ENCODE data around the gene NOG. TPM values are rescaled to one million over a fixed set of nuclear protein-coding genes. Genes with fewer than 3 reads are reported as not detected.

Gene NOG
- total RNA-seq, 6 experiments from 2014 or later = 0.11 to 0.29 TPM; not detected in 4

DNA sequence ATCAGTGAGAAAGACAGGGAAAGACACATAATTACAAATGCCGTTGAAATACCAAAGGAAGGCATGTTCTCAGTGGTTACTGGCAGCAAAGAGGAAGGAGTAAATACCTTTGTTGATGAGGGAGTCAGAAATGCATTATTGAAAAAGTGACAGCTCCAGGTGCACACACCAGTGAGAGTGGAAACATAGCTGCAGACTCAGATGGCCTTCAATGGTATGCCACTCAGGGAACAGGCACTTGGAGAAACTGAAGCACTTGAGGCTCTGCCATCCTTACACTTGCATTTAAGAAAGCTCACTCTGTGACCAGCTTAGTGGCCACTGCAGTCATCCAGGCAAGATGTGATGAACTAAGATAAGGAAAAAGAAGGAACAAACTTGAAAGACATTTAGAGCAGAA lies 29.9 kb downstream of the NOG start:
- no peak overlapping the region for H3K27ac ChIP-seq
- ATAC-seq = no peak
- DNase-seq = no peak
- intact Hi-C loops (cut with DNase I) = no loop called here
- no peaks in the 10 kb centered on the region for H3K27me3 ChIP-seq
- WGBS (ENCODE audit: insufficient coverage, low coverage, low lambda C conversion rate, missing lambda C conversion rate) = 46% methylated on average over 1 of the region's 1 CpG
- H3K9me3 ChIP-seq = no peaks in the 10 kb centered on the region
- no peaks in the 10 kb centered on the region for H3K4me1 ChIP-seq
- H3K4me3 ChIP-seq = no peak overlapping the region
- no peaks in the 10 kb centered on the region for H3K36me3 ChIP-seq
- TF ChIP-seq POLR2A (IDR thresholded peaks at IDR 0.05) = no peak
- TF ChIP-seq, protein P1, sequence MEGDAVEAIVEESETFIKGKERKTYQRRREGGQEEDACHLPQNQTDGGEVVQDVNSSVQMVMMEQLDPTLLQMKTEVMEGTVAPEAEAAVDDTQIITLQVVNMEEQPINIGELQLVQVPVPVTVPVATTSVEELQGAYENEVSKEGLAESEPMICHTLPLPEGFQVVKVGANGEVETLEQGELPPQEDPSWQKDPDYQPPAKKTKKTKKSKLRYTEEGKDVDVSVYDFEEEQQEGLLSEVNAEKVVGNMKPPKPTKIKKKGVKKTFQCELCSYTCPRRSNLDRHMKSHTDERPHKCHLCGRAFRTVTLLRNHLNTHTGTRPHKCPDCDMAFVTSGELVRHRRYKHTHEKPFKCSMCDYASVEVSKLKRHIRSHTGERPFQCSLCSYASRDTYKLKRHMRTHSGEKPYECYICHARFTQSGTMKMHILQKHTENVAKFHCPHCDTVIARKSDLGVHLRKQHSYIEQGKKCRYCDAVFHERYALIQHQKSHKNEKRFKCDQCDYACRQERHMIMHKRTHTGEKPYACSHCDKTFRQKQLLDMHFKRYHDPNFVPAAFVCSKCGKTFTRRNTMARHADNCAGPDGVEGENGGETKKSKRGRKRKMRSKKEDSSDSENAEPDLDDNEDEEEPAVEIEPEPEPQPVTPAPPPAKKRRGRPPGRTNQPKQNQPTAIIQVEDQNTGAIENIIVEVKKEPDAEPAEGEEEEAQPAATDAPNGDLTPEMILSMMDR (IDR thresholded peaks at IDR 0.05) = no peak

DNA sequence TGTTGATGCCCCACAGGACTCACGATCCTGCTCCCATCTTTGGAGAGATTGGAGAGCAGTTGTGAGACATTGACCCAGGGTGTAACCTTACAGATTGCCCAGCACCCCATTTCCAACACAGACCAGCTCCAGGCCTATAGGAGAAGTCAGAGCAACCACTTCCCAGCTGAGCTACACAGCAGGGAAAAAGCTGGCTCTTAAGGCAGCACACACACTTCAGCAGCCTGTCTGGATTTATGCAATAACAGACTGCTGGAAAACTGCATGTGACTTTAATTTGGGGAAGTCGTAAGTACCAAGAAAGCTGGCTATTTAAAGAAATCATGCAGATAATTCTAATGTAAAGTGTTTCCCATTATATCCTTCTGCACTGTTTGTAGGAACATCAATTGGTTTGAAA lies 30.8 kb downstream of the NOG start:
- H3K27ac ChIP-seq = no peak overlapping the region
- ATAC-seq (peak in 1 of 4 donors; percentile 30), DNase-seq (no peak)
- 31% methylated on average over 1 of the region's 2 CpGs for WGBS (ENCODE audit: insufficient coverage, low coverage, low lambda C conversion rate, missing lambda C conversion rate)
- no peaks in the 10 kb centered on the region for H3K9me3 ChIP-seq
- no peaks in the 10 kb centered on the region for H3K27me3 ChIP-seq
- TF ChIP-seq, protein P1 (IDR thresholded peaks at IDR 0.05) = no peak
- no peak for TF ChIP-seq POLR2A (IDR thresholded peaks at IDR 0.05)
- no peaks in the 10 kb centered on the region for H3K36me3 ChIP-seq
- H3K4me3 ChIP-seq = no peak overlapping the region
- no peaks in the 10 kb centered on the region for H3K4me1 ChIP-seq
- intact Hi-C loops (cut with DNase I) = no loop called here

DNA sequence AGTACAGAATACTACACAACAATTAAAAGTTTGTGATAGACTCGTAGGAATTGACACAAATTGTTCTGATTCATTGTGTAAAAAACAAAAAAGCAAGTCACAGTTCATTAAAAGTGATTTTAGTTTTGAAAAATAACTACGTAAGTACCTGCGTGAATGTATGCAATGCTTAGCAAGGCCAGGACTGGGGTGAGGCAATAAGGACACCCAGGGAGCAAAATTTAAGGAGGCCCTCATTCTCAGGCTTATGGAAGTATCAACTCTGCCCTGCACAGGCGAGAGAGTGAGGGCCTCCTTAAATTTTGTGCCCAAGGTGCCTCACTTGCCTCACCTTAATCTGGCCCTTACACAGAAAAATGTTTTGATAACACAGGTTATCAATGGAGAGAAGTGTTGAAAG lies 31.4 kb downstream of the NOG start:
- no peak overlapping the region for H3K27ac ChIP-seq
- TF ChIP-seq, protein P1 (IDR thresholded peaks at IDR 0.05) = no peak
- no peak for TF ChIP-seq POLR2A (IDR thresholded peaks at IDR 0.05)
- intact Hi-C loops (cut with DNase I) = no loop called here
- 53% methylated on average over 4 of the region's 4 CpGs for WGBS (ENCODE audit: insufficient coverage, low coverage, low lambda C conversion rate, missing lambda C conversion rate)
- no peak for ATAC-seq
- H3K4me3 ChIP-seq = no peak overlapping the region
- H3K9me3 ChIP-seq = no peaks in the 10 kb centered on the region
- H3K4me1 ChIP-seq = no peaks in the 10 kb centered on the region
- no peak for DNase-seq
- H3K36me3 ChIP-seq = no peaks in the 10 kb centered on the region
- H3K27me3 ChIP-seq = no peaks in the 10 kb centered on the region

GRCh38 chr17:56629531-56630075 lies 36.1 kb downstream of the NOG start:
- ATAC-seq (peak in 1 of 4 donors; percentile 40), DNase-seq (no peak)
- H3K27ac ChIP-seq = no peak overlapping the region
- no peaks in the 10 kb centered on the region for H3K9me3 ChIP-seq
- H3K27me3 ChIP-seq = no peaks in the 10 kb centered on the region
- H3K36me3 ChIP-seq = no peaks in the 10 kb centered on the region
- 19% methylated on average over 5 of the region's 7 CpGs for WGBS (ENCODE audit: insufficient coverage, low coverage, low lambda C conversion rate, missing lambda C conversion rate)
- no peaks in the 10 kb centered on the region for H3K4me1 ChIP-seq
- intact Hi-C loops (cut with DNase I) = no loop called here
- H3K4me3 ChIP-seq = no peak overlapping the region
- TF ChIP-seq, protein P1 (IDR thresholded peaks at IDR 0.05) = peak in 2 of 4 donors; percentile 13 to 25
- no peak for TF ChIP-seq POLR2A (IDR thresholded peaks at IDR 0.05)

DNA sequence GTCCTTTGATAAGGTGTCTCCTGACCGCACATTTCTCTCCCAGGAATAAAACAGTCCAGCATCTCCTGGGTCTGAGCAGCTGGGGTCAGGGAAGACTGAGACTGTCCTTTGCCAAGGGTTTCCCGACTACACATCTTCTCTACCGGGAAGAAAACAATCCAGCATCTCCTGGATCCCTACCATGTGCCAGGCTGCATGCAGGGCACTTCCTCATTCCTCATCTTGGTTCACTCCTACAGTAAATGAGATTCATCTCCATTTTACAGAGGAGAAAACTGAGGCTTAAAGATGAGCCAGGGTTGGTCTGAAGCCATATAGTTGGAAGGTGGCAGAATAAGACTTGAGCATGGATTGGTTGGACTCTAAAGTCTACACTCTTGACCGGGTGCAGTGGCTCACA lies 36.7 kb downstream of the NOG start:
- WGBS (ENCODE audit: insufficient coverage, low coverage, low lambda C conversion rate, missing lambda C conversion rate) = 67% methylated on average over 4 of the region's 4 CpGs
- no peaks in the 10 kb centered on the region for H3K27me3 ChIP-seq
- TF ChIP-seq, protein P1 (IDR thresholded peaks at IDR 0.05) = no peak
- TF ChIP-seq POLR2A (IDR thresholded peaks at IDR 0.05) = no peak
- ATAC-seq (no peak), DNase-seq (no peak)
- H3K36me3 ChIP-seq = no peaks in the 10 kb centered on the region
- intact Hi-C loops (cut with DNase I) = no loop called here
- H3K4me3 ChIP-seq = no peak overlapping the region
- no peaks in the 10 kb centered on the region for H3K9me3 ChIP-seq
- no peaks in the 10 kb centered on the region for H3K4me1 ChIP-seq
- no peak overlapping the region for H3K27ac ChIP-seq
